HepG2 (cell line): ENCODE data around the gene MAP3K7CL. TPM values are rescaled to one million over a fixed set of nuclear protein-coding genes. Genes with fewer than 3 reads are reported as not detected.

Experiments used
- ATAC-seq: fragments of 200-7000 bp; cut with Tn5 transposase; 3 replicates; pipeline ENCODE4 v1.9.1; 2020; ENCODE audit warnings: mild to moderate bottlenecking, moderate library complexity
- BruUV-seq: library from RNA; stranded (reverse); fragments of 400-500 nt; replicated peaks from 2 replicates; lab custom pipeline; 2021; lab: Mats Ljungman, UMichigan
- CTCF ChIA-PET: fragments of 300-600 bp; formaldehyde crosslinking; extraction: SDS; loops from one replicate; lab custom pipeline; 2021; ENCODE audit warnings: low total read pairs, inconsistent platforms, low intra/inter-chr PET ratio; lab: Yijun Ruan, JAX
- POLR2A ChIA-PET: fragments of 350-600 bp; sonication (Branson Sonifier 250); formaldehyde crosslinking; loops from one replicate; lab custom pipeline; 2020; ENCODE audit warnings: antibody characterized with exemption, inconsistent platforms; lab: Yijun Ruan, JAX
- DNase-seq: peaks from one replicate; pipeline ENCODE4 v3.0.0-alpha.2; 2015; ENCODE audit warnings: low spot score
- FAIRE-seq: peaks from 3 replicates; lab custom pipeline; 2011; peaks lifted over from hg19 to GRCh38; lab: Jason Lieb, UNC
- H2AFZ ChIP-seq: one replicate; pipeline ENCODE4 v1.6.1; 2011; ENCODE audit warnings: low read length, inconsistent platforms
- H3K27ac ChIP-seq: fragments of 300-600 bp; 3 replicates; pipeline ENCODE4 v1.8.0; 2011; ENCODE audit warnings: mixed run types, mild to moderate bottlenecking, mixed read lengths, low read length, inconsistent platforms; ENCODE audit not compliant: insufficient read depth; ENCODE audit errors: extremely low read length
- H3K27me3 ChIP-seq, 2 experiments: fragments of 200-600 bp in 1 of 2; 2 replicates in 1 of 2; 3 replicates in 1 of 2; pipeline versions ENCODE4 v1.6.0 to v1.8.0; 2011; ENCODE audit warnings: low read length in 2 of 2, mild to moderate bottlenecking in 2 of 2, moderate library complexity in 2 of 2, inconsistent platforms in 1 of 2; ENCODE audit not compliant: insufficient read depth in 2 of 2, control insufficient read depth in 1 of 2
- H3K36me3 ChIP-seq, 2 experiments: fragments of 200-600 bp in 1 of 2; replicated peaks in 1 of 2; 2 replicates in 1 of 2; 3 replicates in 1 of 2; pipeline versions ENCODE4 v1.5.1 to v1.8.0; 2011; ENCODE audit warnings: low read length in 2 of 2, inconsistent platforms in 1 of 2; ENCODE audit not compliant: insufficient read depth in 2 of 2, control insufficient read depth in 1 of 2
- H3K4me1 ChIP-seq: 2 replicates; pipeline ENCODE4 v1.5.1; 2012; ENCODE audit warnings: low read length, inconsistent platforms; ENCODE audit not compliant: insufficient read depth
- H3K4me2 ChIP-seq: 2 replicates; pipeline ENCODE4 v1.6.0; 2011; ENCODE audit warnings: low read depth, low read length, inconsistent platforms
- H3K4me3 ChIP-seq, 3 experiments: fragments of 200-600 bp in 1 of 3; sonication (generic), shearing (Covaris generic) in 1 of 3; replicated peaks in 1 of 3; 2 replicates each; pipeline ENCODE4 v1.5.1; 2011 to 2016; ENCODE audit warnings: low read length in 3 of 3, inconsistent platforms in 2 of 3, low read depth in 2 of 3, mild to moderate bottlenecking in 2 of 3, control low read depth in 1 of 3, mixed read lengths in 1 of 3; ENCODE audit not compliant: insufficient read depth in 1 of 3
- H3K79me2 ChIP-seq: one replicate; pipeline ENCODE4 v1.6.1; 2011; ENCODE audit warnings: low read length, inconsistent platforms; ENCODE audit not compliant: insufficient read depth
- H3K9ac ChIP-seq: 2 replicates; pipeline ENCODE4 v1.6.0; 2011; ENCODE audit warnings: mild to moderate bottlenecking, low read depth, low read length, inconsistent platforms; ENCODE audit not compliant: insufficient read depth
- H3K9me3 ChIP-seq: 2 replicates; pipeline ENCODE4 v1.5.1; 2012; ENCODE audit warnings: mild to moderate bottlenecking, low read length
- H4K20me1 ChIP-seq: 2 replicates; pipeline ENCODE4 v1.6.0; 2011; ENCODE audit warnings: inconsistent platforms, mild to moderate bottlenecking, low read length, moderate library complexity; ENCODE audit not compliant: insufficient read depth
- AKAP8 ChIP-seq: sonication (generic); formaldehyde crosslinking; IDR thresholded peaks from 2 replicates; pipeline ENCODE4 v1.5.1; 2020; ENCODE audit warnings: mild to moderate bottlenecking, missing genetic modification reagents
- ATF1 ChIP-seq: IDR thresholded peaks from 2 replicates; pipeline ENCODE4 v1.6.1; 2016; ENCODE audit warnings: mild to moderate bottlenecking, control low read depth
- ATF2 ChIP-seq: sonication (generic); formaldehyde crosslinking; IDR thresholded peaks from 2 replicates; pipeline ENCODE4 v1.4.0; 2020; ENCODE audit warnings: missing genetic modification reagents
- CENPX ChIP-seq: sonication (generic); formaldehyde crosslinking; IDR thresholded peaks from 2 replicates; pipeline ENCODE4 v1.9.0; 2021; ENCODE audit warnings: mild to moderate bottlenecking, missing genetic modification reagents, moderate library complexity
- FOSL2 ChIP-seq: sonication (generic); formaldehyde crosslinking; IDR thresholded peaks from 2 replicates; pipeline ENCODE4 v1.4.0; 2020; ENCODE audit warnings: missing genetic modification reagents
- HIVEP1 ChIP-seq: sonication (generic); formaldehyde crosslinking; IDR thresholded peaks from 2 replicates; pipeline ENCODE4 v1.4.0; 2020; ENCODE audit warnings: mild to moderate bottlenecking, missing genetic modification reagents
- HOXA7 ChIP-seq: sonication (generic); formaldehyde crosslinking; IDR thresholded peaks from 2 replicates; pipeline ENCODE4 v1.8.1; 2022; ENCODE audit warnings: mild to moderate bottlenecking, missing genetic modification reagents, moderate library complexity
- IKZF1 ChIP-seq: fragments of 450-650 bp; IDR thresholded peaks from 2 replicates; pipeline ENCODE4 v1.7.1; 2016
- NFYC ChIP-seq: IDR thresholded peaks from 2 replicates; pipeline ENCODE4 v1.6.1; 2016; ENCODE audit warnings: missing genetic modification reagents, missing compliant biosample characterization
- PCBP2 ChIP-seq: fragments of 200-400 bp; formaldehyde crosslinking; optimal IDR thresholded peaks from 2 replicates; pipeline ENCODE3; 2018; ENCODE audit warnings: low read length, low read depth; ENCODE audit not compliant: poor library complexity, severe bottlenecking
- SOX5 ChIP-seq: IDR thresholded peaks from 2 replicates; pipeline ENCODE4 v1.6.1; 2016; ENCODE audit warnings: borderline replicate concordance
- TBX2 ChIP-seq: sonication (generic); formaldehyde crosslinking; IDR thresholded peaks from 2 replicates; pipeline ENCODE4 v1.5.0; 2020; ENCODE audit warnings: missing genetic modification reagents, mild to moderate bottlenecking, borderline replicate concordance
- ZBTB38 ChIP-seq: sonication (generic); formaldehyde crosslinking; IDR thresholded peaks from 2 replicates; pipeline ENCODE4 v1.5.1; 2020; ENCODE audit warnings: mild to moderate bottlenecking, missing genetic modification reagents
- ZBTB8A ChIP-seq: sonication (generic); formaldehyde crosslinking; IDR thresholded peaks from 2 replicates; pipeline ENCODE4 v1.4.0; 2020; ENCODE audit warnings: mild to moderate bottlenecking, low read depth, missing genetic modification reagents, borderline replicate concordance
- ZKSCAN8 ChIP-seq: IDR thresholded peaks from 2 replicates; pipeline ENCODE4 v1.6.1; 2016; ENCODE audit warnings: borderline replicate concordance, missing genetic modification reagents, missing compliant biosample characterization
- ZMYM3 ChIP-seq: sonication (generic); formaldehyde crosslinking; IDR thresholded peaks from 2 replicates; pipeline ENCODE4 v1.5.1; 2020; ENCODE audit warnings: mild to moderate bottlenecking, missing genetic modification reagents
- ZNF431 ChIP-seq: sonication (generic); formaldehyde crosslinking; IDR thresholded peaks from 2 replicates; pipeline ENCODE4 v1.9.0; 2022; ENCODE audit warnings: missing genetic modification reagents, low read depth, mild to moderate bottlenecking, borderline replicate concordance
- ZNF775 ChIP-seq: sonication (generic); formaldehyde crosslinking; IDR thresholded peaks from 2 replicates; pipeline ENCODE4 v1.4.0; 2020; ENCODE audit warnings: missing genetic modification reagents, mild to moderate bottlenecking, moderate library complexity, borderline replicate concordance
- ZNF780A ChIP-seq: sonication (generic); formaldehyde crosslinking; IDR thresholded peaks from 2 replicates; pipeline ENCODE4 v1.8.0; 2022; ENCODE audit warnings: mild to moderate bottlenecking, missing genetic modification reagents, moderate library complexity
- ZNF782 ChIP-seq: sonication (generic); formaldehyde crosslinking; IDR thresholded peaks from 2 replicates; pipeline ENCODE4 v1.4.0; 2020; ENCODE audit warnings: missing genetic modification reagents, mild to moderate bottlenecking, borderline replicate concordance
- ZNF83 ChIP-seq: sonication (generic); formaldehyde crosslinking; IDR thresholded peaks from 2 replicates; pipeline ENCODE4 v1.4.0; 2020; ENCODE audit warnings: missing genetic modification reagents, mild to moderate bottlenecking, borderline replicate concordance
- WGBS: methylation state at CpG from one replicate; pipeline ENCODE4 v1.1.6; 2017; ENCODE audit warnings: low lambda C conversion rate; 5-methylcytosine and 5-hydroxymethylcytosine counted together
- in situ Hi-C: cut with HindIII; loops from 2 replicates; pipeline ENCODE4 v1.10.0; 2017; ENCODE audit warnings: low pct_unique_long_range_greater_than_20kb; ENCODE audit not compliant: extremely low pct_ligation_motif_present
- intact Hi-C: fragments of 100-400 bp; cut with micrococcal nuclease; formaldehyde crosslinking; loops from one replicate; pipeline ENCODE4 v1.10.0; 2022; ENCODE audit not compliant: unreplicated experiment
- polyA plus RNA-seq, 8 experiments: library from polyadenylated mRNA; depleted of rRNA in 3 of 8; stranded (reverse) in 7 of 8; unstranded in 1 of 8; fragments of >200 nt; fragmentation: Illumina TruSeq in 4 of 8; extraction: Trizol in 4 of 8; gene quantifications; 2 replicates each; pipeline versions ENCODE4 v1.2.1 to v1.2.3, GENCODE V29; 2011 to 2016; ENCODE audit warnings: low read depth in 4 of 8, missing spikeins in 1 of 8, mixed read lengths in 1 of 8; ENCODE audit not compliant: insufficient read depth in 1 of 8
- total RNA-seq, 5 experiments: library from RNA; depleted of rRNA; stranded (reverse); fragments of >200 nt; fragmentation: Illumina TruSeq; extraction: Trizol; gene quantifications; 2 replicates each; pipeline ENCODE4 v1.2.3, GENCODE V29; 2016; ENCODE audit warnings: low read depth in 1 of 5

MAP3K7CL gene
- total and polyA plus RNA-seq, 2 of the 13 experiments (the other 11 are each of a cell fraction or from before 2014, with no cell fraction given) = 0.04 to 0.15 TPM

GRCh38 chr21:29151931-29152330 lies 21.5 kb downstream of the MAP3K7CL start:
- no peaks in the 10 kb centered on the region for H3K4me1 ChIP-seq
- no TSS peak for BruUV-seq
- no peaks in the 10 kb centered on the region for H3K79me2 ChIP-seq
- WGBS = 45% methylated on average over 3 of the region's 3 CpGs
- no peaks in the 10 kb centered on the region for H3K9me3 ChIP-seq
- in situ Hi-C loops (no loop called here), intact Hi-C loops (no loop called here)
- DNase-seq = no peak
- no peak for FAIRE-seq
- no peak overlapping the region for H3K9ac ChIP-seq
- POLR2A ChIA-PET = no interaction called here
- no peak overlapping the region for H2AFZ ChIP-seq
- H4K20me1 ChIP-seq = no peaks in the 10 kb centered on the region
- ATAC-seq = no peak
- peaks cover 0 to 13% of the 10 kb centered on the region in 2 experiments; a peak in 3 of 5 replicates for H3K27me3 ChIP-seq
- TF ChIP-seq ZNF83 (CRISPR knock-in tag) (no peak), PCBP2 (no peak), HIVEP1 (no peak), FOSL2 (CRISPR knock-in tag) (no peak), SOX5 (CRISPR knock-in tag) (no peak), IKZF1 (no peak), ZBTB38 (CRISPR knock-in tag) (no peak), CENPX (CRISPR knock-in tag) (no peak), HOXA7 (CRISPR knock-in tag) (no peak), ZNF431 (CRISPR knock-in tag) (no peak)
- no peak overlapping the region for H3K4me2 ChIP-seq
- CTCF ChIA-PET = no interaction called here
- no peaks in the 10 kb centered on the region for H3K36me3 ChIP-seq
- H3K27ac ChIP-seq = no peak overlapping the region
- H3K4me3 ChIP-seq = no peak overlapping the region

- Histone ChIP-seq H3K27ac (no peak overlapping the region), H4K20me1 (no peaks in the 10 kb centered on the region), H3K4me1 (no peaks in the 10 kb centered on the region), H2AFZ (no peak overlapping the region), H3K4me2 (no peak overlapping the region), H3K4me3 (no peak overlapping the region), H3K9ac (no peak overlapping the region), H3K9me3 (no peaks in the 10 kb centered on the region), H3K27me3 (peaks cover 0 to 17% of the 10 kb centered on the region in 2 experiments; a peak in 3 of 5 replicates), H3K36me3 (no peaks in the 10 kb centered on the region), H3K79me2 (no peaks in the 10 kb centered on the region)
- ATAC-seq (no peak), FAIRE-seq (no peak), DNase-seq (no peak)
- WGBS = 0% methylated on average over 1 of the region's 1 CpG
- BruUV-seq = no TSS peak
- in situ Hi-C loops = no loop called here
- ChIA-PET POLR2A (no interaction called here), CTCF (no interaction called here)
- intact Hi-C loops = no loop called here
- TF ChIP-seq ATF1 (CRISPR knock-in tag) = no peak
- no peak for TF ChIP-seq ATF2 (CRISPR knock-in tag)
- no peak for TF ChIP-seq ZMYM3 (CRISPR knock-in tag)
- no peak for TF ChIP-seq ZBTB8A (CRISPR knock-in tag)
- TF ChIP-seq ZKSCAN8 = no peak
- TF ChIP-seq NFYC (CRISPR knock-in tag) = no peak
- TF ChIP-seq TBX2 (CRISPR knock-in tag) = no peak
- no peak for TF ChIP-seq AKAP8 (CRISPR knock-in tag)
- no peak for TF ChIP-seq ZNF780A (CRISPR knock-in tag)
- no peak for TF ChIP-seq ZNF775 (CRISPR knock-in tag)
- no peak for TF ChIP-seq ZNF782 (CRISPR knock-in tag)
These were observed 22.5 kb downstream of the MAP3K7CL start for GRCh38 chr21:29152916-29153315.
